SH-SY5Y (cell line): Measurements from ENCODE around the gene ARHGEF37.

ENCODE experiments used
- GATA2 ChIP-seq: IDR thresholded peaks from 2 replicates; pipeline ENCODE4 v1.6.1; 2011; ENCODE audit warnings: mild to moderate bottlenecking, low read depth, low read length
- GATA3 ChIP-seq: IDR thresholded peaks from 2 replicates; pipeline ENCODE4 v1.6.1; 2011; ENCODE audit warnings: low read depth, mild to moderate bottlenecking, low read length, moderate library complexity

Gene ARHGEF37

GRCh38 chr5:149675610-149676201 lies 94.4 kb downstream of the ARHGEF37 start:
- TF ChIP-seq GATA3 (no peak), GATA2 (no peak)

DNA sequence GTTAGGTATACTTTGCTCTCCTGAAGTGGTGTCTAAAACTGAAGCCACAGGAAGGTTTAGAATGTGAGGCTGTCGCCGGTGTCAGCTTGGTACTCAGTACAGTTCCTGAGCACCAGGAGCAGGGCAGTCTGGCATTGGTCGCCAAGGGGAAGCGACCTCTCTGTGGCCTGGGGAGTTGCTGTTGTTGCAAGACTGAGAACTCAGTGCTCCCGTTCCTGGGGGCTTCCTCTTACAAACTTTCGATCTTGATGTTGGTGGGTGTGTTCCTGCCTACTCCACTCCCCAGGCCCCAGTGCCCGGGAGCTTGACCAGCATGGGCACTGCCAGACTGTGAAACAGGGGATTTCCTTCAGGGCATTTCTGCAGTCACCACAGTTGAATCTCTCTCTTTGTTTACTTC lies 96.4 kb downstream of the ARHGEF37 start:
- TF ChIP-seq GATA3 (no peak), GATA2 (no peak)

DNA sequence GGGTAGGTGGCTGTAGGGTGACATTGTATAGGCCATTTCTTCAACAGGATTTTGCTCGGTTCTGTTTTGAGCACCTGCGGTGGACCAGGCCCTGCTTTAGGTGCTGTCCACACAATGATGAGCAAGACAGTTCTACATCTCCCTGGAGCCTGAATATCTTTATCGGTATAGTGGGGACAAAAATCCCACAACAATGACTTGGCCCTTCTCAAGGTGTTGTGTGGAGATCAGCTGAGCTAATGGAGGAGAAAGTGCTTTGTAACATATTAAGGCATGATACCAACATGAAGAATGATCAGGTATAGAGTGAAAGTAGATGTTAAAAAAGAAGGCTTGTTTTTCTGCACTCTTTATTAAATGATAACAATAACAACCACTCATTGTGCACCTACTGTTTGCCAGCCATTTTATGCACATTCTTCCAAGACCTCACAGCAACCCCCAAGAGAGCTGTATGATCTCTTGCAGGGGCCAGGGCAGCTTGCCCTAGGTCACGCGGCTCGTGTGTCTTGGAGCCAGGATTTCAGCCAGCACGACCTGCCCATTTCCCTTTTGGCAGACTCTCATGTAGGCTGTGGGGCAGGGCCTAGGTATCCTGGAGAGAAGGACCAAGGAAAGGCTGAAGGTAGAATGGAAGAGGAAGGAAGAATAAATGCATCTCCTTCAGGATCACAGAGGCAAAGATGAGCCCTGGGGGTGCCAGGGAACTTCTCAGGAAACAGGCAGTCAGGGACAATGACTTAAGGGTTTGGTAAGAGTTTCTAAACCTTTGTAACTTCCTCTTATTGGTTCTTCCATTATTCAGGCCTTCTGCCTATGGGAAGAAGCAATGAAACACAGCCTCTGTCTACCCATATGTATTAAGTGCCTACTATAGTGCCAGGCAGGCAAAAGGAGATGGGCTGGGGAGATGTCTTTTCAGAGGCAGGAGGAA lies 98.8 kb downstream of the ARHGEF37 start:
- TF ChIP-seq GATA2 = no peak
- TF ChIP-seq GATA3 = no peak

DNA sequence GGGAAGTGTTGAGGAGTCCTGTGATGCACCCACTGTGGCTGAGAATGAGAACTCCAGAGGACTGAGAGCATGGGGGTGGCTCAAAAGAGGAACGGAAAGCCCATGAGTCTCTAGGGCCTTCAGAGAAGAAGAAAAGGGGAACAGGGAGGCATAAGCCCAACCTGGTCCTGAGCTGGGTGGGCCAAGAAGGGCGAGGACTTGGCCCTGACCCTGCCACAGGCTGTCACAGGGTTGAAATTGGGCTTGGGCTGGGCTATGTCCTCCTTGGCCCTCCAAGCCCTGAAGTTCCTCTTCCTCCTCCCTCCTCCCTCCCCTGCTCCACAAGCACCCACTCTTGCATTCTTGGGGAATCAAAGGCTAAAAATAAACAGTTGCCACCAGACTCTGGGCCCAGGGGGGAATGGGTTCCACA lies 99.5 kb downstream of the ARHGEF37 start:
- TF ChIP-seq GATA3 (no peak), GATA2 (no peak)

DNA sequence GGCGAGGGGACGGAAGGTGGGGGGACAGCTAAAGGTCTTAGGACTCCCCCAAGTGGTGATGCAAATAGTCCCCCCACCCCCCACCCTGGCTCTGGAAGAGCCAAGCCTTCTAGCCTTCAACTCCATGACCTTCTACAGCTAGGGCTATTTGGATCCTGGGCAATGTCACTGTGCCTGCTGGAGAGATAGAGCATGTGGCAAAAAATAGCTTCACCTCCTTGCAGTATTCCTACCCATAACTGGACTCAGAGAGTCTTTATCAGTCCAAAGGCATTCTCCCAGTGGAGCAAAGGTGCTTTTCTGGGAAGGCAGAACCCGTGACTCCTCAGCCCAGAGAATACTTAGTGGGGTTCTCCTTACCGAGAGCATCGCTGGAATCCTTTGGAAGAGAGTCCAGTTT lies 100.0 kb downstream of the ARHGEF37 start:
- no peak for TF ChIP-seq GATA3
- no peak for TF ChIP-seq GATA2

- TF ChIP-seq GATA3 = no peak
- TF ChIP-seq GATA2 = no peak
These were observed 100.6 kb downstream of the ARHGEF37 start for GRCh38 chr5:149681922-149682321.

DNA sequence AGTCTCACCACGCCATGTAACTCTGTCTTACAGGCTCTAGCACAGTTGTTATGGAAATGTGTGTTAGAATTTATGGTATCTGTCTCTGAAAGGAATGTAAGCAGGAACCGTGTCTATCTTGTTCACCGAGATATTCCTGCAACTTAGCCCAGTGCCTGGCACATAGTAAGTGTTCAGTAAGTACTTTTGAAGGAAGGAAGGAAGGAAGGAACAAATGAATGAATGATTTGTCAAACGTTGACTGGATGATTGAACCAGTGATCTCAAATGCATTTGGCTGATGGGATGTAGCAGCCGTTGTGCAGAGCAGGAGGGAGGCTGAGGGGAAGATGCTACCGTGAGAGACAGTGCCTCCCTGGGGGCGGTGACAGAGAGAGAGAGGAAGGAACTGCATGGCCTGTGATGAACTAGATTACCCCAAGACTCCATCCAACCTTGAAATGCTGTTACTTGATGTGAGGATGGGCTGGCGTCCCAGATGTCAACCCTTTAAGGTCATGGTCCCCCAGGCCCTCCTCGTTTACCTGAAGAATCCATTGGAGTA lies 101.3 kb downstream of the ARHGEF37 start:
- TF ChIP-seq GATA2 (no peak), GATA3 (no peak)

- TF ChIP-seq GATA3 = no peak
- no peak for TF ChIP-seq GATA2
These were observed 102.7 kb downstream of the ARHGEF37 start for GRCh38 chr5:149683964-149684363.

- TF ChIP-seq GATA2 (no peak), GATA3 (no peak)
These were observed 103.1 kb downstream of the ARHGEF37 start for GRCh38 chr5:149684371-149684770.
